PFSK-1 (cell line): ENCODE data around the gene COL19A1.

Experiments used
- FOXP2 ChIP-seq: optimal IDR thresholded peaks from 2 replicates; pipeline ENCODE3; 2011; ENCODE audit warnings: borderline replicate concordance, control low read depth, inconsistent platforms; ENCODE audit not compliant: insufficient read depth; ENCODE audit errors: extremely low read length, extremely low read depth
- TAF1 ChIP-seq: IDR thresholded peaks from 2 replicates; pipeline ENCODE4 v1.6.1; 2012; ENCODE audit warnings: low read length, control low read depth, borderline replicate concordance; ENCODE audit not compliant: insufficient read depth

- TF ChIP-seq TAF1 (no peak), FOXP2 (no peak)
Measured at GRCh38 chr6:70110126-70111022, 244.0 kb downstream of the COL19A1 start.
